H1 (cell line): ENCODE data around the gene HGFAC. TPM values are rescaled to one million over a fixed set of nuclear protein-coding genes. Genes with fewer than 3 reads are reported as not detected.

Experiments
- CTCF ChIA-PET: fragments of 300-600 bp; sonication (Branson Sonifier 250); formaldehyde crosslinking; loops from one replicate; lab custom pipeline; 2021; ENCODE audit not compliant: partially characterized antibody; lab: Charles Lee
- POLR2A ChIA-PET: fragments of 300-600 bp; sonication (Branson Sonifier 250); formaldehyde crosslinking; loops from one replicate; lab custom pipeline; 2021; ENCODE audit warnings: inconsistent platforms; ENCODE audit not compliant: partially characterized antibody; lab: Charles Lee
- DNase-seq, 2 experiments: peaks; one replicate each; pipeline versions ENCODE4 v3.0.0 to v3.0.0-alpha.2; 2010 to 2022; ENCODE audit warnings: low spot score in 2 of 2, low read depth in 1 of 2, mixed read lengths in 1 of 2
- FAIRE-seq: peaks from 2 replicates; lab custom pipeline; 2011; peaks lifted over from hg19 to GRCh38; lab: Jason Lieb, UNC
- H2AFZ ChIP-seq: 2 replicates; pipeline ENCODE4 v1.8.1; 2012; ENCODE audit warnings: low read length, inconsistent platforms
- H2AK5ac ChIP-seq: 2 replicates; pipeline ENCODE4 v1.6.1; 2013; ENCODE audit warnings: low read depth, low read length
- H2BK120ac ChIP-seq: replicated peaks from 2 replicates; pipeline ENCODE3; 2013; ENCODE audit warnings: low read depth, low read length, inconsistent platforms
- H2BK12ac ChIP-seq: 2 replicates; pipeline ENCODE4 v1.6.1; 2013; ENCODE audit warnings: low read depth, low read length
- H2BK15ac ChIP-seq: 2 replicates; pipeline ENCODE4 v1.6.1; 2013; ENCODE audit warnings: low read length
- H2BK20ac ChIP-seq: 2 replicates; pipeline ENCODE4 v1.6.1; 2013; ENCODE audit warnings: low read length
- H2BK5ac ChIP-seq: 2 replicates; pipeline ENCODE4 v1.6.1; 2013; ENCODE audit warnings: low read depth, low read length
- H3K14ac ChIP-seq: 2 replicates; pipeline ENCODE4 v1.6.1; 2013; ENCODE audit warnings: inconsistent platforms; ENCODE audit not compliant: insufficient read length
- H3K18ac ChIP-seq: 2 replicates; pipeline ENCODE4 v1.6.1; 2013; ENCODE audit warnings: low read length; ENCODE audit errors: extremely low read depth
- H3K23ac ChIP-seq: 2 replicates; pipeline ENCODE4 v1.6.1; 2013; ENCODE audit warnings: inconsistent platforms; ENCODE audit not compliant: insufficient read length
- H3K23me2 ChIP-seq: 2 replicates; pipeline ENCODE4 v1.6.1; 2013; ENCODE audit warnings: low read depth, low read length
- H3K27ac ChIP-seq: 2 replicates; pipeline ENCODE4 v1.6.1; 2011; ENCODE audit warnings: low read depth, low read length, inconsistent platforms
- H3K27me3 ChIP-seq, 4 experiments: replicated peaks in 1 of 4; 1 replicate in 1 of 4; 2 replicates in 3 of 4; pipeline versions ENCODE4 v1.6.1 to v1.8.1; 2011 to 2013; ENCODE audit warnings: low read length in 3 of 4, mild to moderate bottlenecking in 3 of 4, inconsistent platforms in 2 of 4, mixed read lengths in 2 of 4, moderate library complexity in 1 of 4; ENCODE audit not compliant: control insufficient read depth in 3 of 4, insufficient read depth in 3 of 4; ENCODE audit errors: extremely low read depth in 1 of 4
- H3K36me3 ChIP-seq, 4 experiments: 2 replicates each; pipeline versions ENCODE4 v1.6.1 to v1.8.1; 2011 to 2013; ENCODE audit warnings: mild to moderate bottlenecking in 4 of 4, low read length in 3 of 4, moderate library complexity in 2 of 4, control low read depth in 1 of 4, inconsistent platforms in 1 of 4; ENCODE audit not compliant: insufficient read depth in 4 of 4, control insufficient read depth in 2 of 4
- H3K4ac ChIP-seq: replicated peaks from 2 replicates; pipeline ENCODE3; 2013; ENCODE audit warnings: low read length, low read depth, mixed read lengths, inconsistent platforms; ENCODE audit not compliant: insufficient read length
- H3K4me1 ChIP-seq, 4 experiments: replicated peaks in 1 of 4; 1 replicate in 1 of 4; 2 replicates in 3 of 4; pipeline versions ENCODE4 v1.6.1 to v1.8.1; 2011 to 2013; ENCODE audit warnings: low read length in 3 of 4, inconsistent platforms in 2 of 4, mixed read lengths in 1 of 4; ENCODE audit not compliant: insufficient read depth in 4 of 4, control insufficient read depth in 3 of 4
- H3K4me2 ChIP-seq, 2 experiments: 2 replicates each; pipeline versions ENCODE4 v1.6.1 to v1.8.1; 2011 to 2013; ENCODE audit warnings: low read depth in 2 of 2, low read length in 2 of 2, control low read depth in 1 of 2, inconsistent platforms in 1 of 2, mild to moderate bottlenecking in 1 of 2; ENCODE audit not compliant: insufficient read depth in 1 of 2
- H3K4me3 ChIP-seq, 4 experiments: fragments of 200-600, 300-600 bp in 1 of 4; sonication (generic), shearing (Covaris generic), sonication (Bioruptor Twin) in 1 of 4; 2 replicates each; pipeline versions ENCODE4 v1.5.1 to v1.8.1; 2011 to 2016; ENCODE audit warnings: low read length in 4 of 4, low read depth in 3 of 4, control low read depth in 2 of 4, inconsistent platforms in 2 of 4, mild to moderate bottlenecking in 2 of 4, mixed read lengths in 1 of 4, moderate library complexity in 1 of 4; ENCODE audit not compliant: insufficient read depth in 2 of 4; ENCODE audit errors: extremely low read depth in 1 of 4
- H3K56ac ChIP-seq: replicated peaks from 2 replicates; pipeline ENCODE3; 2013; ENCODE audit warnings: low read depth, mild to moderate bottlenecking, mixed read lengths, low read length, inconsistent platforms; ENCODE audit not compliant: insufficient read length
- H3K79me1 ChIP-seq: 2 replicates; pipeline ENCODE4 v1.6.1; 2013; ENCODE audit warnings: low read depth, low read length, control low read depth
- H3K79me2 ChIP-seq, 2 experiments: 2 replicates each; pipeline versions ENCODE4 v1.6.1 to v1.8.1; 2012 to 2013; ENCODE audit warnings: low read length in 2 of 2, mild to moderate bottlenecking in 2 of 2, inconsistent platforms in 1 of 2; ENCODE audit not compliant: insufficient read depth in 2 of 2, control insufficient read depth in 1 of 2
- H3K9ac ChIP-seq, 4 experiments: replicated peaks in 1 of 4; 1 replicate in 1 of 4; 2 replicates in 3 of 4; pipeline versions ENCODE4 v1.6.1 to v1.8.1; 2011 to 2013; ENCODE audit warnings: low read depth in 3 of 4, low read length in 3 of 4, control low read depth in 2 of 4, mild to moderate bottlenecking in 2 of 4, moderate library complexity in 2 of 4, inconsistent platforms in 1 of 4; ENCODE audit errors: extremely low read depth in 1 of 4
- H3K9me3 ChIP-seq, 2 experiments: 2 replicates each; pipeline versions ENCODE4 v1.6.1 to v1.8.1; 2012 to 2013; ENCODE audit warnings: mild to moderate bottlenecking in 2 of 2, moderate library complexity in 2 of 2, control low read depth in 1 of 2, inconsistent platforms in 1 of 2, low read depth in 1 of 2, low read length in 1 of 2, mixed read lengths in 1 of 2; ENCODE audit not compliant: insufficient read depth in 2 of 2
- H4K20me1 ChIP-seq, 2 experiments: replicated peaks in 1 of 2; 2 replicates each; pipeline versions ENCODE3 to v1.8.1; 2011 to 2013; ENCODE audit warnings: inconsistent platforms in 2 of 2, low read length in 2 of 2, mild to moderate bottlenecking in 1 of 2; ENCODE audit not compliant: insufficient read depth in 2 of 2, control insufficient read depth in 1 of 2
- H4K5ac ChIP-seq: 2 replicates; pipeline ENCODE4 v1.6.1; 2013; ENCODE audit warnings: low read length, low read depth, mixed read lengths, inconsistent platforms; ENCODE audit not compliant: insufficient read length
- H4K8ac ChIP-seq: 2 replicates; pipeline ENCODE4 v1.8.0; 2013; ENCODE audit warnings: mild to moderate bottlenecking, moderate library complexity, low read length, inconsistent platforms; ENCODE audit not compliant: insufficient read depth; ENCODE audit errors: extremely low read depth
- H4K91ac ChIP-seq: replicated peaks from 2 replicates; pipeline ENCODE3; 2013; ENCODE audit warnings: low read length, mixed read lengths, inconsistent platforms; ENCODE audit not compliant: insufficient read length
- CTCF ChIP-seq, 3 experiments: IDR thresholded peaks; 1 replicate in 2 of 3; 2 replicates in 1 of 3; pipeline versions ENCODE4 v1.5.1 to v1.6.1; 2011; ENCODE audit warnings: low read length in 3 of 3, mild to moderate bottlenecking in 3 of 3, inconsistent platforms in 2 of 3, low read depth in 1 of 3, moderate library complexity in 1 of 3; ENCODE audit not compliant: insufficient read depth in 1 of 3; ENCODE audit errors: control extremely low read depth in 1 of 3
- RAD21 ChIP-seq, 2 experiments: IDR thresholded peaks in 1 of 2; conservative IDR thresholded peaks in 1 of 2; 2 replicates each; pipeline ENCODE4 v1.6.1; 2011; ENCODE audit warnings: low read depth in 2 of 2, low read length in 2 of 2, improper control_type of control experiment in 1 of 2, inconsistent platforms in 1 of 2, mild to moderate bottlenecking in 1 of 2, moderate library complexity in 1 of 2
- SIN3A ChIP-seq, 2 experiments: IDR thresholded peaks in 1 of 2; conservative IDR thresholded peaks in 1 of 2; 2 replicates each; pipeline ENCODE4 v1.6.1; 2011 to 2012; ENCODE audit warnings: low read length in 2 of 2, improper control_type of control experiment in 1 of 2, low read depth in 1 of 2, mild to moderate bottlenecking in 1 of 2
- ZNF274 ChIP-seq: IDR thresholded peaks from 2 replicates; pipeline ENCODE4 v1.7.0; 2012; ENCODE audit warnings: low read length, borderline replicate concordance; ENCODE audit errors: extremely low read depth
- WGBS, 2 experiments: shearing (Covaris generic) in 1 of 2; methylation state at CpG; one replicate each; pipeline versions ENCODE4 v1.1.6 to v1.1.7; 2013 to 2015; ENCODE audit warnings: low lambda C conversion rate in 2 of 2, mixed read lengths in 2 of 2, inconsistent platforms in 1 of 2, low coverage in 1 of 2, missing lambda C conversion rate in 1 of 2; ENCODE audit not compliant: insufficient replicate concordance in 2 of 2, insufficient coverage in 1 of 2, insufficient read length in 1 of 2; ENCODE audit errors: extremely low coverage in 1 of 2, missing lambda C conversion rate in 1 of 2; 5-methylcytosine and 5-hydroxymethylcytosine counted together
- polyA plus RNA-seq, 7 experiments: library from polyadenylated mRNA; depleted of rRNA in 3 of 7; stranded (reverse) in 5 of 7; unstranded in 2 of 7; fragments of >200 nt in 5 of 7; fragments of 200-250 nt in 2 of 7; gene quantifications; 1 replicate in 5 of 7; 2 replicates in 1 of 7; 4 replicates in 1 of 7; pipeline versions ENCODE4 v1.2.1 to v1.2.3, GENCODE V29; 2011 to 2013; ENCODE audit warnings: missing spikeins in 2 of 7, mixed read lengths in 2 of 7
- total RNA-seq: library from RNA; stranded (reverse); fragmentation: NEBNext Ultra II Directional; extraction: Animal tissue kit (Norgen Biotek cat#: 25700); gene quantifications from 2 replicates; pipeline ENCODE4 v1.2.1, GENCODE V29; 2021

Gene HGFAC
- total and polyA plus RNA-seq, 2 of the 8 experiments (the other 6 are each of a cell fraction or from before 2014, with no cell fraction given) = 0.14 to 0.15 TPM

GRCh38 chr4:3473996-3474765 lies 32.4 kb downstream of the HGFAC start:
- Histone ChIP-seq H2BK5ac (no peak overlapping the region), H2BK120ac (no peak overlapping the region), H2BK12ac (0 out of 2 replicates have a peak overlapping the region, but pooled peaks have one; percentile 27), H3K4me3 (no peak overlapping the region), H3K56ac (no peak overlapping the region), H2BK15ac (no peak overlapping the region), H4K5ac (no peak overlapping the region), H2AK5ac (no peak overlapping the region), H2BK20ac (no peak overlapping the region), H2AFZ (no peak overlapping the region), H3K9ac (no peak overlapping the region), H3K18ac (no peak overlapping the region), H3K4me2 (no peak overlapping the region), H3K27ac (no peak overlapping the region), H4K91ac (no peak overlapping the region), H3K79me2 (no peaks in the 10 kb centered on the region), H3K23ac (no peak overlapping the region), H3K79me1 (no peaks in the 10 kb centered on the region), H3K9me3 (no peaks in the 10 kb centered on the region), H4K8ac (no peak overlapping the region), H4K20me1 (no peaks in the 10 kb centered on the region), H3K27me3 (peaks cover 4 to 66% (median 41%) of the 10 kb centered on the region in 4 experiments; a peak in 6 of 7 replicates), H3K4me1 (peaks cover 0 to 5% (median 4%) of the 10 kb centered on the region in 4 experiments; a peak in 2 of 7 replicates), H3K23me2 (no peaks in the 10 kb centered on the region), H3K14ac (no peak overlapping the region), H3K36me3 (no peaks in the 10 kb centered on the region), H3K4ac (no peak overlapping the region)
- DNase-seq (no peak), FAIRE-seq (no peak)
- CTCF ChIA-PET = interaction anchor here (1.0 to 1.1 kb wide), 2 partner anchors 40 to 309 kb away, joined by 3 read pairs; no protein-coding TSS in a partner anchor
- POLR2A ChIA-PET = no interaction called here
- TF ChIP-seq RAD21 (IDR thresholded peaks at IDR 0.05 in 1 of 2, conservative IDR thresholded peaks at IDR 0.05 in 1 of 2; ENCODE audit: low read depth in 2 of 2, low read length in 2 of 2) (no peak), SIN3A (conservative IDR thresholded peaks at IDR 0.05 in 1 of 2, IDR thresholded peaks at IDR 0.05 in 1 of 2; ENCODE audit: low read depth in 1 of 2, low read length in 2 of 2) (no peak), CTCF (IDR thresholded peaks at IDR 0.05; ENCODE audit: control extremely low read depth in 1 of 3, insufficient read depth in 1 of 3, low read depth in 1 of 3, low read length in 3 of 3) (no peak), ZNF274 (no peak)
- 88% methylated on average over 9 of the region's 13 CpGs; no CpG with 5 or more reads in 1 of the 2 experiments for whole genome bisulfite sequencing, 2 experiments
